Esophagus squamous epithelium (tissue), 4 donors: ENCODE data around the gene RTN1.

Source experiments
- CTCF ChIP-seq, 6 experiments: fragments of 450-650 bp in 4 of 6; fragments of 200-600 bp in 2 of 6; sonication (generic) in 2 of 6; IDR thresholded peaks; one replicate each; pipeline ENCODE4 v1.5.1; 2016 to 2019; ENCODE audit warnings: antibody characterized with exemption in 6 of 6, mild to moderate bottlenecking in 4 of 6, moderate library complexity in 4 of 6
- POLR2A ChIP-seq, 4 donors: fragments of 450-650 bp; IDR thresholded peaks; one replicate each; pipeline ENCODE4 v1.6.1; 2017; ENCODE audit warnings: antibody characterized with exemption in 4 of 4, mild to moderate bottlenecking in 4 of 4, moderate library complexity in 3 of 4

DNA sequence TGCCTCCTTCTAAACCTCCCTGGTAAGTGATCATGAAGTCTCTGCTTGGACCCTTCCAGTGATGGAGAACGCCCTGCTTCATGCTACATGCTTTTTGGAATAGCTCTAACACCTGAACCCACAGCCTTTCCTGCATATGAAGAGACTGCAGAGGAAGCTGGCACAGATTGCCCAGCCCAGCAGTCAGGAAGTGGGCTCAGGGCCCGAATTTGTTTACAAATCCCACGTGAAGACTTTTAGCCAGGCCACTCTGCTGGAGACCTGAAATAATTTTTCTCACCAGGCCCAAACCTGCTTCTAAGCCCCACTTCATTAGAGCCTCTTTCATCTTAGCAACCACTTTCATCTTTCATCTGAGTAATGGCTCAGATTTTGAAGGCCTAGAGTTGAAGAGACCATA lies 22.9 kb downstream of the RTN1 start:
- TF ChIP-seq POLR2A (IDR thresholded peaks at IDR 0.05) (no peak), CTCF (IDR thresholded peaks at IDR 0.05) (no peak)
